Gastrocnemius medialis (tissue), 4 donors: ENCODE measurements around the gene SLC16A10.

ENCODE experiments used
- CTCF ChIP-seq, 5 experiments: fragments of 450-650 bp in 3 of 5; fragments of 200-600 bp in 2 of 5; sonication (generic) in 2 of 5; IDR thresholded peaks in 4 of 5; conservative IDR thresholded peaks in 1 of 5; 1 replicate in 4 of 5; 2 replicates in 1 of 5; pipeline ENCODE4 v1.5.1; 2016 to 2019; ENCODE audit warnings: antibody characterized with exemption in 5 of 5, mild to moderate bottlenecking in 3 of 5, moderate library complexity in 3 of 5
- POLR2A ChIP-seq, 2 donors: fragments of 450-650 bp; IDR thresholded peaks; one replicate each; pipeline ENCODE4 v1.6.1; 2017; ENCODE audit warnings: antibody characterized with exemption in 2 of 2, mild to moderate bottlenecking in 2 of 2, moderate library complexity in 2 of 2

- TF ChIP-seq CTCF (IDR thresholded peaks at IDR 0.05 in 4 of 5, conservative IDR thresholded peaks at IDR 0.05 in 1 of 5) (no peak), POLR2A (IDR thresholded peaks at IDR 0.05) (no peak)
Measured at GRCh38 chr6:111069382-111070104, 17.8 kb upstream of the SLC16A10 start.
